GM19455 (cell line): ENCODE results near the gene ATG101.
"Not testable (repeated sequence)": the region's sequence is repeated elsewhere in the genome, so short reads cannot be mapped to it uniquely, and the experiment has no call there.

Source experiments
- ATAC-seq: cut with Tn5 transposase; IDR thresholded peaks from one replicate; pipeline ENCODE4 v1.9.1; 2021; ENCODE audit not compliant: unreplicated experiment

The ATG101 gene

GRCh38 chr12:52097045-52097666, 27.4 kb downstream of the ATG101 start:
- ATAC-seq, result no peak

GRCh38 chr12:52104431-52105089, 34.8 kb downstream of the ATG101 start:
- ATAC-seq, result not testable (repeated sequence)

GRCh38 chr12:52116222-52117125, 46.7 kb downstream of the ATG101 start:
- not testable (repeated sequence) for ATAC-seq

GRCh38 chr12:52117806-52118475, 48.2 kb downstream of the ATG101 start:
- ATAC-seq, result peak; percentile 31

- ATAC-seq, result no peak
These were observed 49.8 kb downstream of the ATG101 start for GRCh38 chr12:52119398-52120254.

- ATAC-seq, result no peak
These were observed 51.4 kb downstream of the ATG101 start for GRCh38 chr12:52120951-52121823.

- no peak for ATAC-seq
These were observed 52.2 kb downstream of the ATG101 start for GRCh38 chr12:52121824-52122539.

GRCh38 chr12:52122540-52122871, 52.7 kb downstream of the ATG101 start:
- ATAC-seq, result no peak

GRCh38 chr12:52122904-52123303, 53.1 kb downstream of the ATG101 start:
- no peak for ATAC-seq

- no peak for ATAC-seq
These were observed 53.9 kb downstream of the ATG101 start for GRCh38 chr12:52123487-52124186.

GRCh38 chr12:52125476-52125900, 55.7 kb downstream of the ATG101 start:
- no peak for ATAC-seq

- no peak for ATAC-seq
These were observed 56.3 kb downstream of the ATG101 start for GRCh38 chr12:52126050-52126604.
